Endothelial cell of umbilical vein (primary cell): Measurements from ENCODE around the gene MN1. TPM values are rescaled to one million over a fixed set of nuclear protein-coding genes. Genes with fewer than 3 reads are reported as not detected.

Experiments
- BruUV-seq: library from RNA; stranded (reverse); fragments of 400-500 nt; replicated peaks from 2 replicates; lab custom pipeline; 2021; lab: Mats Ljungman, UMichigan
- CTCF ChIA-PET: fragments of 300-600, 350-600 bp; sonication (Branson Sonifier 250); formaldehyde crosslinking; loops from one replicate; lab custom pipeline; 2021; ENCODE audit warnings: antibody characterized with exemption, inconsistent platforms; lab: Charles Lee
- POLR2A ChIA-PET: fragments of 300-600, 350-600 bp; sonication (Branson Sonifier 250); formaldehyde crosslinking; loops from one replicate; lab custom pipeline; 2021; ENCODE audit warnings: antibody characterized with exemption, inconsistent platforms; lab: Charles Lee
- DNase-seq: peaks from one replicate; pipeline ENCODE4 v3.0.0-alpha.2; 2011; ENCODE audit warnings: low read depth, low spot score
- FAIRE-seq: peaks from 2 replicates; lab custom pipeline; 2011; peaks lifted over from hg19 to GRCh38; lab: Jason Lieb, UNC
- H2AFZ ChIP-seq: 2 replicates; pipeline ENCODE4 v1.6.0; 2012; ENCODE audit warnings: low read depth, low read length, control low read depth, inconsistent platforms
- H3K27ac ChIP-seq: 2 replicates; pipeline ENCODE4 v1.5.1; 2011; ENCODE audit warnings: low read depth, mild to moderate bottlenecking, control low read depth, low read length, moderate library complexity; ENCODE audit not compliant: insufficient read depth
- H3K27me3 ChIP-seq, 2 experiments: 2 replicates each; pipeline versions ENCODE4 v1.6.0 to v1.6.1; 2011; ENCODE audit warnings: low read length in 2 of 2, mixed read lengths in 1 of 2; ENCODE audit not compliant: control insufficient read depth in 2 of 2, insufficient read depth in 2 of 2
- H3K36me3 ChIP-seq, 2 experiments: 2 replicates in 1 of 2; 3 replicates in 1 of 2; pipeline ENCODE4 v1.5.1; 2011; ENCODE audit warnings: low read length in 2 of 2, mild to moderate bottlenecking in 1 of 2, moderate library complexity in 1 of 2; ENCODE audit not compliant: control insufficient read depth in 2 of 2, insufficient read depth in 2 of 2; ENCODE audit errors: extremely low read depth in 1 of 2
- H3K4me1 ChIP-seq: 3 replicates; pipeline ENCODE4 v1.5.1; 2011; ENCODE audit warnings: mild to moderate bottlenecking, low read length; ENCODE audit not compliant: control insufficient read depth, insufficient read depth; ENCODE audit errors: extremely low read depth
- H3K4me2 ChIP-seq: 2 replicates; pipeline ENCODE4 v1.6.1; 2011; ENCODE audit warnings: low read length, control low read depth, mixed read lengths; ENCODE audit not compliant: insufficient read depth
- H3K4me3 ChIP-seq, 3 experiments: fragments of 200-600 bp in 1 of 3; sonication (generic), shearing (Covaris generic) in 1 of 3; replicated peaks in 1 of 3; 2 replicates each; pipeline ENCODE4 v1.5.1; 2011 to 2016; ENCODE audit warnings: control low read depth in 3 of 3, low read length in 3 of 3, mild to moderate bottlenecking in 2 of 3, inconsistent platforms in 1 of 3, low read depth in 1 of 3, moderate library complexity in 1 of 3; ENCODE audit not compliant: insufficient read depth in 1 of 3
- H3K79me2 ChIP-seq: 2 replicates; pipeline ENCODE4 v1.6.0; 2012; ENCODE audit warnings: low read length, inconsistent platforms; ENCODE audit not compliant: control insufficient read depth, insufficient read depth
- H3K9ac ChIP-seq: replicated peaks from 2 replicates; pipeline ENCODE3; 2011; ENCODE audit warnings: low read length, control low read depth; ENCODE audit not compliant: insufficient read depth; ENCODE audit errors: extremely low read depth
- H3K9me1 ChIP-seq: replicated peaks from 3 replicates; pipeline ENCODE4 v1.6.0; 2011; ENCODE audit warnings: mild to moderate bottlenecking, low read length; ENCODE audit not compliant: control insufficient read depth, insufficient read depth; ENCODE audit errors: extremely low read depth
- H3K9me3 ChIP-seq: replicated peaks from 2 replicates; pipeline ENCODE4 v1.5.1; 2012; ENCODE audit warnings: low read length, inconsistent platforms; ENCODE audit not compliant: control insufficient read depth, insufficient read depth
- H4K20me1 ChIP-seq: replicated peaks from 2 replicates; pipeline ENCODE3; 2011; ENCODE audit warnings: mild to moderate bottlenecking, low read length; ENCODE audit not compliant: control insufficient read depth, insufficient read depth; ENCODE audit errors: extremely low read depth
- CTCF ChIP-seq, 2 donors: IDR thresholded peaks; 1 replicate in 1 of 2; 2 replicates in 1 of 2; pipeline ENCODE4 v1.5.1; 2011; ENCODE audit warnings: low read length in 2 of 2, mild to moderate bottlenecking in 2 of 2, moderate library complexity in 2 of 2, control low read depth in 1 of 2, inconsistent platforms in 1 of 2, low read depth in 1 of 2; ENCODE audit not compliant: insufficient read depth in 1 of 2; ENCODE audit errors: extremely low read depth in 1 of 2
- EZH2 ChIP-seq: IDR thresholded peaks from 2 replicates; pipeline ENCODE4 v1.6.1; 2012; ENCODE audit warnings: borderline replicate concordance, low read depth, mild to moderate bottlenecking, moderate library complexity, low read length, inconsistent platforms; ENCODE audit not compliant: severe bottlenecking
- FOS ChIP-seq: IDR thresholded peaks from 2 replicates; pipeline ENCODE4 v1.6.1; 2011; ENCODE audit warnings: mild to moderate bottlenecking, low read length, moderate library complexity, borderline replicate concordance; ENCODE audit not compliant: insufficient read depth
- GATA2 ChIP-seq: IDR thresholded peaks from 2 replicates; pipeline ENCODE4 v1.7.0; 2011; ENCODE audit warnings: low read depth, mild to moderate bottlenecking, moderate library complexity, mixed read lengths, low read length; ENCODE audit not compliant: insufficient read length, insufficient read depth
- JUN ChIP-seq: IDR thresholded peaks from 2 replicates; pipeline ENCODE4 v1.6.1; 2011; ENCODE audit warnings: borderline replicate concordance, low read depth; ENCODE audit not compliant: insufficient read length, insufficient read depth
- MAX ChIP-seq: IDR thresholded peaks from 2 replicates; pipeline ENCODE4 v1.6.1; 2011; ENCODE audit not compliant: insufficient read depth, insufficient read length
- MYC ChIP-seq: IDR thresholded peaks from one replicate; pipeline ENCODE4 v1.6.1; 2011; ENCODE audit warnings: mild to moderate bottlenecking, low read depth, low read length
- POLR2A ChIP-seq: IDR thresholded peaks from 2 replicates; pipeline ENCODE4 v1.6.1; 2012; ENCODE audit warnings: low read depth, mild to moderate bottlenecking, control low read depth, low read length
- POLR2AphosphoS5 ChIP-seq: IDR thresholded peaks from 2 replicates; pipeline ENCODE4 v1.6.1; 2012; ENCODE audit warnings: low read depth, mild to moderate bottlenecking, control low read depth, low read length, moderate library complexity; ENCODE audit not compliant: insufficient read depth
- dilution Hi-C: fragments of 300-500 bp; cut with MboI; formaldehyde crosslinking; loops from one replicate; pipeline ENCODE4 v1.15.0; 2019; ENCODE audit warnings: low sequenced_read_pairs; ENCODE audit not compliant: extremely low pct_ligation_motif_present
- intact Hi-C: fragments of 100-400 bp; cut with micrococcal nuclease; formaldehyde crosslinking; loops from one replicate; pipeline ENCODE4 v1.10.0; 2022
- polyA plus RNA-seq, 4 experiments: library from polyadenylated mRNA; depleted of rRNA in 3 of 4; stranded (reverse) in 3 of 4; unstranded in 1 of 4; fragments of >200 nt; gene quantifications; 2 replicates each; pipeline versions ENCODE4 v1.2.1 to v1.2.3, GENCODE V29; 2011 to 2012; ENCODE audit warnings: missing spikeins in 1 of 4
- total RNA-seq: library from RNA; stranded (reverse); gene quantifications from 2 replicates; pipeline ENCODE4 v1.2.3, GENCODE V29; 2021

MN1 gene
- total and polyA plus RNA-seq, 2 donors (not counting 3 experiments of a cell fraction or from before 2014, with no cell fraction given): 3.8 to 5.2 TPM

- intact Hi-C loops: no loop called here
These were observed 68.7 kb downstream of the MN1 start for GRCh38 chr22:27732841-27733240.

More at GRCh38 chr22:27732841-27733240, 68.7 kb downstream of the MN1 start:
- no peaks in the 10 kb centered on the region for H3K9me1 ChIP-seq
- H3K4me3 ChIP-seq: no peak overlapping the region
- no peaks in the 10 kb centered on the region for H3K4me1 ChIP-seq
- DNase-seq (no peak), FAIRE-seq (no peak)
- no peak overlapping the region for H3K4me2 ChIP-seq
- H3K36me3 ChIP-seq: no peaks in the 10 kb centered on the region
- no TSS peak for BruUV-seq
- no peak for TF ChIP-seq JUN
- TF ChIP-seq POLR2AphosphoS5: no peak
- TF ChIP-seq POLR2A: no peak
- no peak for TF ChIP-seq GATA2
- no peak for TF ChIP-seq EZH2
- no peak for TF ChIP-seq MYC
- no peak for TF ChIP-seq FOS
- no peak for TF ChIP-seq MAX
- TF ChIP-seq CTCF (IDR thresholded peaks at IDR 0.05; ENCODE audit: extremely low read depth in 1 of 2, insufficient read depth in 1 of 2, low read depth in 1 of 2, low read length in 2 of 2): no peak
- POLR2A ChIA-PET: no interaction called here
- no peaks in the 10 kb centered on the region for H3K79me2 ChIP-seq
- H3K9me3 ChIP-seq: no peaks in the 10 kb centered on the region
- H4K20me1 ChIP-seq: no peaks in the 10 kb centered on the region
- H2AFZ ChIP-seq: no peak overlapping the region
- H3K27ac ChIP-seq: no peak overlapping the region
- no peak overlapping the region for H3K9ac ChIP-seq
- H3K27me3 ChIP-seq: peaks cover 2 to 5% of the 10 kb centered on the region in 2 experiments
- CTCF ChIA-PET: no interaction called here
- dilution Hi-C loops: no loop called here
